Keratinocyte (primary cell): ENCODE results near the gene NYNRIN. TPM values are rescaled to one million over a fixed set of nuclear protein-coding genes. Genes with fewer than 3 reads are reported as not detected.

ENCODE experiments used
- DNase-seq: peaks from one replicate; pipeline ENCODE4 v3.0.0-alpha.2; 2011; ENCODE audit warnings: low read depth, missing footprints, low spot score
- FAIRE-seq: peaks from 2 replicates; lab custom pipeline; 2011; peaks lifted over from hg19 to GRCh38; lab: Jason Lieb, UNC
- H2AFZ ChIP-seq: 2 replicates; pipeline ENCODE4 v1.6.0; 2012; ENCODE audit warnings: low read length, control low read depth, inconsistent platforms; ENCODE audit not compliant: control insufficient read depth
- H3K27ac ChIP-seq: 2 replicates; pipeline ENCODE4 v1.5.1; 2011; ENCODE audit warnings: low read length; ENCODE audit not compliant: control insufficient read depth, insufficient read depth
- H3K27me3 ChIP-seq: 3 replicates; pipeline ENCODE4 v1.6.0; 2011; ENCODE audit warnings: low read length; ENCODE audit not compliant: control insufficient read depth, insufficient read depth; ENCODE audit errors: extremely low read depth
- H3K36me3 ChIP-seq, 2 experiments: 2 replicates in 1 of 2; 3 replicates in 1 of 2; pipeline ENCODE4 v1.5.1; 2011; ENCODE audit warnings: low read length in 2 of 2, mild to moderate bottlenecking in 1 of 2; ENCODE audit not compliant: control insufficient read depth in 2 of 2, insufficient read depth in 2 of 2; ENCODE audit errors: extremely low read depth in 1 of 2
- H3K4me1 ChIP-seq: 3 replicates; pipeline ENCODE4 v1.5.1; 2011; ENCODE audit warnings: low read length; ENCODE audit not compliant: control insufficient read depth, insufficient read depth; ENCODE audit errors: extremely low read depth
- H3K4me2 ChIP-seq: 3 replicates; pipeline ENCODE4 v1.6.0; 2011; ENCODE audit warnings: low read depth, low read length; ENCODE audit not compliant: control insufficient read depth, insufficient read depth; ENCODE audit errors: extremely low read depth
- H3K4me3 ChIP-seq, 3 experiments: fragments of 200-600 bp in 1 of 3; sonication (generic) in 1 of 3; 2 replicates in 2 of 3; 3 replicates in 1 of 3; pipeline ENCODE4 v1.5.1; 2011 to 2016; ENCODE audit warnings: low read length in 3 of 3, mild to moderate bottlenecking in 3 of 3, control low read depth in 2 of 3, inconsistent platforms in 1 of 3, low read depth in 1 of 3, mixed read lengths in 1 of 3, mixed run types in 1 of 3, moderate library complexity in 1 of 3; ENCODE audit not compliant: control insufficient read depth in 2 of 3, insufficient read depth in 2 of 3; ENCODE audit errors: extremely low read depth in 1 of 3
- H3K79me2 ChIP-seq: 2 replicates; pipeline ENCODE4 v1.6.0; 2012; ENCODE audit warnings: low read length; ENCODE audit not compliant: control insufficient read depth, insufficient read depth
- H3K9ac ChIP-seq: 3 replicates; pipeline ENCODE4 v1.6.0; 2011; ENCODE audit warnings: low read length; ENCODE audit not compliant: control insufficient read depth, insufficient read depth; ENCODE audit errors: extremely low read depth
- H3K9me1 ChIP-seq: 3 replicates; pipeline ENCODE4 v1.6.0; 2011; ENCODE audit warnings: low read length; ENCODE audit not compliant: control insufficient read depth, insufficient read depth; ENCODE audit errors: extremely low read depth
- H3K9me3 ChIP-seq: 2 replicates; pipeline ENCODE4 v1.5.1; 2012; ENCODE audit warnings: low read depth, low read length; ENCODE audit not compliant: control insufficient read depth
- H4K20me1 ChIP-seq: 3 replicates; pipeline ENCODE4 v1.6.0; 2011; ENCODE audit warnings: low read length; ENCODE audit not compliant: control insufficient read depth, insufficient read depth; ENCODE audit errors: extremely low read depth
- EZH2 ChIP-seq: IDR thresholded peaks from one replicate; pipeline ENCODE4 v1.6.1; 2012; ENCODE audit warnings: inconsistent platforms, mild to moderate bottlenecking, low read length, moderate library complexity
- dilution Hi-C: fragments of 300-500 bp; cut with MboI; formaldehyde crosslinking; loops from one replicate; pipeline ENCODE4 v1.7.0; 2020; ENCODE audit warnings: low sequenced_read_pairs; ENCODE audit not compliant: extremely low pct_ligation_motif_present
- polyA plus RNA-seq, 5 experiments: library from polyadenylated mRNA; depleted of rRNA in 3 of 5; stranded (reverse) in 3 of 5; stranded (forward) in 1 of 5; unstranded in 1 of 5; fragments of >200 nt; gene quantifications; 1 replicate in 1 of 5; 2 replicates in 3 of 5; 3 replicates in 1 of 5; pipeline versions ENCODE4 v1.2.1 to v1.2.3, GENCODE V29; 2011 to 2012; ENCODE audit warnings: missing spikeins in 2 of 5, low read depth in 1 of 5, low replicate concordance in 1 of 5
- TF ChIP-seq, protein P1 (sequence below), 3 experiments: IDR thresholded peaks in 1 of 3; conservative IDR thresholded peaks in 1 of 3; optimal IDR thresholded peaks in 1 of 3; 2 replicates in 2 of 3; 3 replicates in 1 of 3; pipeline versions ENCODE3 to v1.5.1; 2011; ENCODE audit warnings: low read length in 3 of 3, mild to moderate bottlenecking in 3 of 3, moderate library complexity in 2 of 3, control low read depth in 1 of 3, inconsistent platforms in 1 of 3; ENCODE audit not compliant: insufficient read depth in 2 of 3; ENCODE audit errors: extremely low read depth in 1 of 3

NYNRIN gene
- polyA plus RNA-seq, 1 donor (not counting 4 experiments of a cell fraction or from before 2014, with no cell fraction given), result 4.9 TPM

DNA sequence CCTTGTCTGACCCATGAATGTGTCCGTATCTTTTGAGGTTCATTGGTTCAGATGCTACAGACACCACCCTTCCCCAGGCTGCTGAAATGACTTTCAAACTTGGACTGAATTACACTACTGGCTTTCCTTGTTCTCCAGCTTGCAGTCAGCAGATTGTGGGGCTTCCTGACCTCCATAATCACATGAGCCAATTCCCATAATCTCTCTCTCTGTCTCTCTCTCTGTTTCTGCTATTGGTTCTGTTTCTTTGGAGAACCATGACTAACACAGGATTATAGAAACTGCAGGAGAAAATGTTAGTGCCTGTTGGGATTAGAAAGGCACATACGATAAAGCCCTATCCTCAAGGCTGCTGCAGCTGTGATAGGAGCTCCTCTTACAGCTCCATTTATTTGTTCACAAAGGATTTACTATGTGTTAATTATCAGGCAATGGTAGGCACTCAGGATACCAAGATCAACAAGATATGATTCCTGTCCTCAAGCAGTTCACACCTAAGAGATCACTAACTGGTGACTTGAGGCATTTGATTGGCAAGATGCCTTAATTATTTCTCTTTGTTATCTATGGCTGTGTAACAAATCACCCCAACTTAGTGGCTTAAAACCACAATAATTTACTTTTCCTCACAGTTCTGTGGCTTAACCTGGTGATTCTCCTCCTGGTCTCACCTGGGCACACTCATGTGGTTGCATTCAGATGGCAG lies 10.2 kb upstream of the NYNRIN start:
- Histone ChIP-seq H3K9me3 (no peaks in the 10 kb centered on the region), H3K4me1 (peaks cover 6% of the 10 kb centered on the region), H3K4me3 (no peak overlapping the region), H3K27ac (no peak overlapping the region), H2AFZ (no peak overlapping the region), H3K9ac (no peak overlapping the region), H3K79me2 (no peaks in the 10 kb centered on the region), H3K4me2 (no peak overlapping the region), H3K36me3 (no peaks in the 10 kb centered on the region), H3K27me3 (no peaks in the 10 kb centered on the region), H4K20me1 (no peaks in the 10 kb centered on the region), H3K9me1 (no peaks in the 10 kb centered on the region)
- no peak for TF ChIP-seq EZH2
- TF ChIP-seq, protein P1, sequence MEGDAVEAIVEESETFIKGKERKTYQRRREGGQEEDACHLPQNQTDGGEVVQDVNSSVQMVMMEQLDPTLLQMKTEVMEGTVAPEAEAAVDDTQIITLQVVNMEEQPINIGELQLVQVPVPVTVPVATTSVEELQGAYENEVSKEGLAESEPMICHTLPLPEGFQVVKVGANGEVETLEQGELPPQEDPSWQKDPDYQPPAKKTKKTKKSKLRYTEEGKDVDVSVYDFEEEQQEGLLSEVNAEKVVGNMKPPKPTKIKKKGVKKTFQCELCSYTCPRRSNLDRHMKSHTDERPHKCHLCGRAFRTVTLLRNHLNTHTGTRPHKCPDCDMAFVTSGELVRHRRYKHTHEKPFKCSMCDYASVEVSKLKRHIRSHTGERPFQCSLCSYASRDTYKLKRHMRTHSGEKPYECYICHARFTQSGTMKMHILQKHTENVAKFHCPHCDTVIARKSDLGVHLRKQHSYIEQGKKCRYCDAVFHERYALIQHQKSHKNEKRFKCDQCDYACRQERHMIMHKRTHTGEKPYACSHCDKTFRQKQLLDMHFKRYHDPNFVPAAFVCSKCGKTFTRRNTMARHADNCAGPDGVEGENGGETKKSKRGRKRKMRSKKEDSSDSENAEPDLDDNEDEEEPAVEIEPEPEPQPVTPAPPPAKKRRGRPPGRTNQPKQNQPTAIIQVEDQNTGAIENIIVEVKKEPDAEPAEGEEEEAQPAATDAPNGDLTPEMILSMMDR (optimal IDR thresholded peaks at IDR 0.05 in 1 of 3, IDR thresholded peaks at IDR 0.05 in 1 of 3, conservative IDR thresholded peaks at IDR 0.05 in 1 of 3; ENCODE audit: extremely low read depth in 1 of 3, insufficient read depth in 2 of 3, low read length in 3 of 3), result no peak
- dilution Hi-C loops, result no loop called here
- FAIRE-seq, result no peak
- no peak for DNase-seq

GRCh38 chr14:24389226-24389848 lies 9.5 kb upstream of the NYNRIN start:
- H3K27ac ChIP-seq, result no peak overlapping the region
- H3K9ac ChIP-seq, result no peak overlapping the region
- H3K36me3 ChIP-seq, result no peaks in the 10 kb centered on the region
- no peaks in the 10 kb centered on the region for H4K20me1 ChIP-seq
- no peaks in the 10 kb centered on the region for H3K79me2 ChIP-seq
- peaks cover 9% of the 10 kb centered on the region for H3K4me1 ChIP-seq
- DNase-seq (no peak), FAIRE-seq (no peak)
- no peaks in the 10 kb centered on the region for H3K9me1 ChIP-seq
- dilution Hi-C loops, result no loop called here
- no peak for TF ChIP-seq EZH2
- TF ChIP-seq, protein P1 (optimal IDR thresholded peaks at IDR 0.05 in 1 of 3, IDR thresholded peaks at IDR 0.05 in 1 of 3, conservative IDR thresholded peaks at IDR 0.05 in 1 of 3; ENCODE audit: extremely low read depth in 1 of 3, insufficient read depth in 2 of 3, low read length in 3 of 3), result no peak
- no peaks in the 10 kb centered on the region for H3K27me3 ChIP-seq
- no peak overlapping the region for H3K4me2 ChIP-seq
- no peak overlapping the region for H2AFZ ChIP-seq
- no peak overlapping the region for H3K4me3 ChIP-seq
- H3K9me3 ChIP-seq, result no peaks in the 10 kb centered on the region
